Measurements from ENCODE around the gene RAB20. TPM values are rescaled to one million over a fixed set of nuclear protein-coding genes. Genes with fewer than 3 reads are reported as not detected.

Gene RAB20
- total RNA-seq, 1 experiment from 2014 or later: 10.6 TPM

DNA sequence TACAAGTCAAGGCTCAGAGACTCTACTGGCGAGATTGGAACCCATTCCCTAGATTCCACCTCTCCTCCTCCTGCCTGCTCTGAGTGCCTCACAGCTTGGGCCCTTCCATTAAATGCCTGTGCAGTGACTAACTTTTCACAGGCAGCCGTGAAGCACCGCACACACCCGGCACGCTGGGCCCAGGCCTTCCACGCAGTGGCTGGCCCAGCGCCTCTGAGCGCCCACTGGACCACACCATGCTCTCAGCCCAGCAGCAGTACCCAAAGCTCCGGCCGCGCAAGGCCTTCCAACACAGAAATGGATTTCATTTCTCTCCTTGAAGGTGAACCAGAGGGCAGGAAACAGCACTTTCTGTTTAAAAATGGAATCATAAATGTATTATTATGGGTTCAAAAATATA is 26.0 kb downstream of the RAB20 start:
- Histone ChIP-seq H3K4me1 (ENCODE audit: control insufficient read depth in 1 of 2, insufficient read depth in 2 of 2, low read length in 2 of 2) (peaks cover 0 to 8% of the 10 kb centered on the region in 2 experiments; a peak in 1 of 4 replicates), H3K79me2 (ENCODE audit: insufficient read depth, low read length) (no peaks in the 10 kb centered on the region), H3K9me3 (ENCODE audit: control insufficient read depth in 1 of 2, insufficient read depth in 1 of 2, low read depth in 1 of 2, low read length in 2 of 2) (no peaks in the 10 kb centered on the region), H3K27me3 (ENCODE audit: insufficient read depth, low read length) (no peaks in the 10 kb centered on the region), H3K4me3 (replicated peaks in 1 of 2; ENCODE audit: low read depth in 1 of 2, low read length in 2 of 2) (no peak overlapping the region), H3K36me3 (ENCODE audit: control insufficient read depth in 1 of 2, insufficient read depth in 2 of 2, low read length in 2 of 2) (no peaks in the 10 kb centered on the region), H4K20me1 (ENCODE audit: insufficient read depth) (no peaks in the 10 kb centered on the region), H2AFZ (ENCODE audit: low read depth, low read length, poor library complexity, severe bottlenecking) (no peak overlapping the region), H3K9me2 (ENCODE audit: insufficient read depth) (no peaks in the 10 kb centered on the region), H3K4me2 (ENCODE audit: low read length) (no peak overlapping the region), H3K27ac (ENCODE audit: low read depth, low read length) (no peak overlapping the region), H3K9ac (ENCODE audit: low read length) (no peak overlapping the region)
- CTCF ChIA-PET: no interaction called here
- no TSS peak for BruUV-seq (replicated peaks)
- TF ChIP-seq EGR1 (IDR thresholded peaks at IDR 0.05; ENCODE audit: low read depth): no peak
- TF ChIP-seq CEBPB (IDR thresholded peaks at IDR 0.05; ENCODE audit: low read depth): no peak
- TF ChIP-seq, protein P1, sequence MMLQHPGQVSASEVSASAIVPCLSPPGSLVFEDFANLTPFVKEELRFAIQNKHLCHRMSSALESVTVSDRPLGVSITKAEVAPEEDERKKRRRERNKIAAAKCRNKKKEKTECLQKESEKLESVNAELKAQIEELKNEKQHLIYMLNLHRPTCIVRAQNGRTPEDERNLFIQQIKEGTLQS (IDR thresholded peaks at IDR 0.05): no peak
- TF ChIP-seq, protein P2, sequence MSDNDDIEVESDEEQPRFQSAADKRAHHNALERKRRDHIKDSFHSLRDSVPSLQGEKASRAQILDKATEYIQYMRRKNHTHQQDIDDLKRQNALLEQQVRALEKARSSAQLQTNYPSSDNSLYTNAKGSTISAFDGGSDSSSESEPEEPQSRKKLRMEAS (IDR thresholded peaks at IDR 0.05): no peak
- TF ChIP-seq SP1 (IDR thresholded peaks at IDR 0.05; ENCODE audit: low read depth): no peak
- TF ChIP-seq, protein P3, sequence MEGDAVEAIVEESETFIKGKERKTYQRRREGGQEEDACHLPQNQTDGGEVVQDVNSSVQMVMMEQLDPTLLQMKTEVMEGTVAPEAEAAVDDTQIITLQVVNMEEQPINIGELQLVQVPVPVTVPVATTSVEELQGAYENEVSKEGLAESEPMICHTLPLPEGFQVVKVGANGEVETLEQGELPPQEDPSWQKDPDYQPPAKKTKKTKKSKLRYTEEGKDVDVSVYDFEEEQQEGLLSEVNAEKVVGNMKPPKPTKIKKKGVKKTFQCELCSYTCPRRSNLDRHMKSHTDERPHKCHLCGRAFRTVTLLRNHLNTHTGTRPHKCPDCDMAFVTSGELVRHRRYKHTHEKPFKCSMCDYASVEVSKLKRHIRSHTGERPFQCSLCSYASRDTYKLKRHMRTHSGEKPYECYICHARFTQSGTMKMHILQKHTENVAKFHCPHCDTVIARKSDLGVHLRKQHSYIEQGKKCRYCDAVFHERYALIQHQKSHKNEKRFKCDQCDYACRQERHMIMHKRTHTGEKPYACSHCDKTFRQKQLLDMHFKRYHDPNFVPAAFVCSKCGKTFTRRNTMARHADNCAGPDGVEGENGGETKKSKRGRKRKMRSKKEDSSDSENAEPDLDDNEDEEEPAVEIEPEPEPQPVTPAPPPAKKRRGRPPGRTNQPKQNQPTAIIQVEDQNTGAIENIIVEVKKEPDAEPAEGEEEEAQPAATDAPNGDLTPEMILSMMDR (IDR thresholded peaks at IDR 0.05 in 2 of 3, conservative IDR thresholded peaks at IDR 0.05 in 1 of 3; ENCODE audit: borderline replicate concordance in 1 of 3, insufficient read depth in 1 of 3, low read depth in 2 of 3, low read length in 2 of 3): no peak
- no peak for TF ChIP-seq SIN3A (IDR thresholded peaks at IDR 0.05; ENCODE audit: low read depth)
- TF ChIP-seq, protein P4, sequence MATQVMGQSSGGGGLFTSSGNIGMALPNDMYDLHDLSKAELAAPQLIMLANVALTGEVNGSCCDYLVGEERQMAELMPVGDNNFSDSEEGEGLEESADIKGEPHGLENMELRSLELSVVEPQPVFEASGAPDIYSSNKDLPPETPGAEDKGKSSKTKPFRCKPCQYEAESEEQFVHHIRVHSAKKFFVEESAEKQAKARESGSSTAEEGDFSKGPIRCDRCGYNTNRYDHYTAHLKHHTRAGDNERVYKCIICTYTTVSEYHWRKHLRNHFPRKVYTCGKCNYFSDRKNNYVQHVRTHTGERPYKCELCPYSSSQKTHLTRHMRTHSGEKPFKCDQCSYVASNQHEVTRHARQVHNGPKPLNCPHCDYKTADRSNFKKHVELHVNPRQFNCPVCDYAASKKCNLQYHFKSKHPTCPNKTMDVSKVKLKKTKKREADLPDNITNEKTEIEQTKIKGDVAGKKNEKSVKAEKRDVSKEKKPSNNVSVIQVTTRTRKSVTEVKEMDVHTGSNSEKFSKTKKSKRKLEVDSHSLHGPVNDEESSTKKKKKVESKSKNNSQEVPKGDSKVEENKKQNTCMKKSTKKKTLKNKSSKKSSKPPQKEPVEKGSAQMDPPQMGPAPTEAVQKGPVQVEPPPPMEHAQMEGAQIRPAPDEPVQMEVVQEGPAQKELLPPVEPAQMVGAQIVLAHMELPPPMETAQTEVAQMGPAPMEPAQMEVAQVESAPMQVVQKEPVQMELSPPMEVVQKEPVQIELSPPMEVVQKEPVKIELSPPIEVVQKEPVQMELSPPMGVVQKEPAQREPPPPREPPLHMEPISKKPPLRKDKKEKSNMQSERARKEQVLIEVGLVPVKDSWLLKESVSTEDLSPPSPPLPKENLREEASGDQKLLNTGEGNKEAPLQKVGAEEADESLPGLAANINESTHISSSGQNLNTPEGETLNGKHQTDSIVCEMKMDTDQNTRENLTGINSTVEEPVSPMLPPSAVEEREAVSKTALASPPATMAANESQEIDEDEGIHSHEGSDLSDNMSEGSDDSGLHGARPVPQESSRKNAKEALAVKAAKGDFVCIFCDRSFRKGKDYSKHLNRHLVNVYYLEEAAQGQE (IDR thresholded peaks at IDR 0.05; ENCODE audit: low read depth): no peak
- POLR2A ChIA-PET: no interaction called here
- ATAC-seq (no peak), DNase-seq (ENCODE audit: low read depth, low spot score) (no peak)
- RAD21 ChIA-PET (ENCODE audit: low non-redundant PET in 1 of 2, low total read pairs in 2 of 2, uncharacterized antibody in 2 of 2, unreplicated experiment in 2 of 2): no interaction called here
- intact Hi-C loops (cut with micrococcal nuclease): no loop called here

All from HCT116 (cell line).